Activated effector memory CD4-positive, alpha-beta T cell treated with anti-CD3 and anti-CD28 coated beads, Interleukin-2, amount 50 U/mL, for 16 hours (primary cell): ENCODE data around the gene UBALD1.

ENCODE experiments used
- DNase-seq: peaks from one replicate; pipeline ENCODE4 v3.0.0-alpha.2; 2020

Gene UBALD1

GRCh38 chr16:4641895-4642294 is 27.2 kb upstream of the UBALD1 start:
- DNase-seq, result no peak

- DNase-seq, result no peak
These were observed 26.6 kb upstream of the UBALD1 start for GRCh38 chr16:4641306-4641687.

- no peak for DNase-seq
These were observed 26.1 kb upstream of the UBALD1 start for GRCh38 chr16:4640572-4641305.

DNA sequence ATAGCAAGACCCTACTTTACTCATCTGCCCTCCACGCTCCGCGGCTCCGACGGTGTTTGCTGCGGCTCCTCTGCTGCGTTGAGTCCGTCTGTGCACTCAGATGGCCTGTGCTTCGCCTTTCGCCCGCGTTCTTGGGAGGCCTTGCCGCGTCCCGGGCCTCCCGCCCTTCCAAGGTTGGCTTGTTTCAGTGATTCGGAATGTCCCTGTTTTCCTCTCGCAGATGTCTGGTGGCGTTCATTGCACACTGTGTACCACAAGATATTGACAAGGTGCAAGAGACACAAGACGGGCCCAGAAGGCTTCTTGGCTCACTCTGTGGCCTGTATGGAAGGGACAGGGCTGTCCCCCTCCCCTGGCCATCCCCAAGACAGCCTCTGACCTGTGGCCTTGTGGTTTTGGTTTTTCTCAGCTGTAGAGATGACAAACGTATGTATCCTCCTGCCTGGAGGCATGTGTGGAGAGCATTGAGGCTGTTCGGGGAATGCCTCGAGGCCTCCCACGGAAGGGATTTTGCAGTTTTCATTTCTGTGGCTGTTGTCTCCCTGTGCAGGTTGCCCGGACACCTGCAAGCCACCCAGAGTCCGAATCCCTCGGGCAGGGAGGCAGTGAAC is 25.3 kb upstream of the UBALD1 start:
- no peak for DNase-seq

DNA sequence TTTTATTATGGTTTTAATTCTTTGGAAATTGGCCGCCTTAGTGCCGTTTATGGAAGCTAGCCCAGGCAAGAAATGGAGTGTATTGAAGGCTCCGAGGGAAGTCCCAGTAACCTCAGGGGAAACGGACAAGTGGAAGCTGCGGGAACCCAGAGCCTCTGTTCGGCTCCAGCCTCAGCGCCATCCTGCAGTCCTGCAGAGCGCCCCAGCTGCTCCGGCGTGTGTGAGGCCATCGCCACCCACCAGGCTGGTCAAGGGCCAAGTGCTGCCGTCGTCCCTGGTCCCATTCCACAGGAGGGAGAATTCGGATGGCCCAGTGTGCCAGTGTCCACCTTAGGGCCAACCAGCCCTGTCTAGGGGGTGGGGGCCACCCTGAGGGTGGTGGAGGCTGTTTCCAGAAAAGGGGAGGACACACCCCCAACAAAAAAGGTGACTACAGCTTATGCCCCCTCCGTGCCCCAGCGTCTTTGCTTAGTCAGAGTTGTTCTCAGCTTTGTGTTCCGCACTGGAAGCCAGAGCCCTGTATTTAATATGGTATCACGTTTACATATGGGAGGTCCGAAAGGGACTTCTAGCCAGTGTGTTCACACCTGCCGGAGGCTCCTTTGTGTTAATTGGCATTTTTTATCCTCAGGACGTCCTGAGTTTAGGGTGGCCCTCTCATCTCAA is 22.9 kb upstream of the UBALD1 start:
- no peak for DNase-seq

DNA sequence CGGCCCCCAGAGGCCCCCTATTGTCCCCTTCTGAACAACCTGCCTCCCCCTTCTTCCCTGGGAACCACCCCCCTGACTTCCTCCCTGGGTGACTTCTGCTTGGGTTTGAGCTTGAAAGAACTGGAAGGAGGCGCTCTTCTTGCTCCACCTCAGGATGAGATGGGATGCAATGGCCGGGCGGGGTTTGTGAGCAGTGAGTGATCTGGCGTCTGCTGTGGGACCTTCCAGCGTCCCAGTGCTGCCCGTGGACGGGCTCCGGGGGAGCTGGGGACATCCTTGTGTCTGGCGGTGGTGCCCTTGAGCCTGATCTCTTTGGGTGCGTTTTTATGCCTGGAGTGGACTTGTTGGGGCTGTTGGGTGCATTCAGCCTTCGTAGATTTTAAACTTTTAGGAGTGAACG is 21.5 kb upstream of the UBALD1 start:
- DNase-seq, result no peak

DNA sequence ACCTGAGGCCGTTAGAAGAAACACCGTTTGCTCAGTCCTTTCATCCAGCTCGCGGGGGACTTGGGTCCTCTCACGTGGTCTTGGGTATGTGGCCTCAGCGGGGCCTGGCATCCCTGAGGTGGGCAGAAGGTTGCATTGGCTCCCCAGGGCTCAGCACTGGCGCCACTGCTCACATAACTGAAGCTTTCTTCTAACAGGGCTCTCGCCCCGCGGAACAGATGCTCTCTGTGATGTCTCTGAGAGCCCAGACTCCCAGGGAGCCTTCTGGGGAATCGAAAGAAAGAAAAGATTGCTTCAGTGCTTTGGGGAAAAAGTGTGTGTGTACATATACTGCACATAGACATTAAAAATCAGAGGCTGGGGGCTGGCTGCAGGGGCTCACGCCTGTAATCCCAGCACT is 20.1 kb upstream of the UBALD1 start:
- DNase-seq, result no peak

- no peak for DNase-seq
These were observed 19.4 kb upstream of the UBALD1 start for GRCh38 chr16:4633910-4634635.

DNA sequence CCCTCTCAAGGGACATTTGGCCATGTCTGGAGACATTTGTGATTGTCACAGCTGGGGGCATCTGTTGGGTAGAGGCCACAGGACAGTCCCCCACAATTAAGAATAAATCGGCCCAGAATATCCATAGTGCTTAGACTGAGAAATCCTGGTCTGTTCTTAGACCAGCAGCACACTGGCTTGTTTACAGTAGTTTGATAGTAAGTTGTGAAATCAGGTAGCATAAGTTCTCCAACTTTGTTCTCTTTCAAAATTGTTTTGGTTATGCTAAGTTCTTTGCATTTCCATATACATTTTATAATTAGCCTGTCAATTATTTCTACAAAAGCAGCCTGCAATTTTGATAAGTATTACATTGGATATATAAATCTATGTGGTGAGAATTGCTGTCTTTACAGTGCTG is 16.8 kb upstream of the UBALD1 start:
- no peak for DNase-seq

GRCh38 chr16:4628283-4628682 is 13.6 kb upstream of the UBALD1 start:
- DNase-seq, result no peak

DNA sequence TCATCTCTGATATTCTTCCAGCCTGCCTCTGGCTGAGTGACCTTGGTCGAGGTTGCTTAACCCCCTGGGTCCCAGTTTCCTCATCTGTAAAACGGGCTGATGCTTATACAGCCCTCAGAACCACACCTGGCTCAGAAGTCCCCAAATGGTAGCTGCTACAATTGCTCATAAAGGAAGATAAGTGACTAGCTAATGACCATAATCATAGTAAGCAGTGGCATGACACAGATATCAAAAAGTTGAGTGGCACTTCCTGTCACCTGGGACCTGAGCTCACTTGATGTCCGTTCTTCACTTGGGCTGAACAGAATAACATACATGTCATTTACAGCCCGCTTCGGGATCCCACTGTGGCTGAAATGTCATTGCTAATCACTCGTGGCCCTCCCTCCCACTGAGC is 11.7 kb upstream of the UBALD1 start:
- DNase-seq, result no peak

- DNase-seq, result no peak
These were observed 11.0 kb upstream of the UBALD1 start for GRCh38 chr16:4625560-4626159.

DNA sequence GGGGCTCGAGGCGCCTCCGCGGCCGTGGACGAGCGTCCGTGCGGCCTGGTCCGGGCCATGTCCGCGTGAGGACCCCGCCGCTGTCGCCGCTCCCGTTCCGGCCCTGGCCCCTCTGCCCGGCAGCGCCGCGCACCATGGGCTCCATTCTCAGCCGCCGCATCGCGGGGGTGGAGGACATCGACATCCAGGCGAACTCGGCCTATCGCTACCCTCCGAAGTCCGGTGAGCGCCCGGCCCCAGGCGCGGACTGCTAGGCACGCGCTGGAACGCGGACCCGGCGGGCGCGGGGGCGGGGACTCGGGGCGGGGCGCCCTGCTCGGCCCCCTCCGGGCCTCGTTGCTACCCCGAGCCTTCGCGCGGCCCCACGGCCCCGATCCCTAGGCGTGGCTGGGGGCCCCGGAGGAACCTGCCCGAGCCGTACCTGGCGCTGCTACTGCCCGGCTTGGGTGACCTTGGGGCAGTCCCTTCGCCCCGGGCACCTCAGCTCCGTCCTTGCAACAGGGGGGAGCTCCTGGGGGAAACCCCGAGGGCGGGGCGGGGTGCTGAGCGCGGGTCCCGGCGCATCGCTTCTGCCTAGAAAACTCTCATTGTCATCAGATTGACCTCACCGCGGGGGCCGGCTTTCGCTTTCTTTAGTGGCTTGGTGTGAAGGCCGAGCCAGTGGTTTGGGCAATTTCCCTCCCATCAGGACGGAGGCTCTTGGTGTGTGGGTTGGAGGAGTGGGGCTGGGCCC is 10.3 kb upstream of the UBALD1 start:
- peak; percentile 91 for DNase-seq

DNA sequence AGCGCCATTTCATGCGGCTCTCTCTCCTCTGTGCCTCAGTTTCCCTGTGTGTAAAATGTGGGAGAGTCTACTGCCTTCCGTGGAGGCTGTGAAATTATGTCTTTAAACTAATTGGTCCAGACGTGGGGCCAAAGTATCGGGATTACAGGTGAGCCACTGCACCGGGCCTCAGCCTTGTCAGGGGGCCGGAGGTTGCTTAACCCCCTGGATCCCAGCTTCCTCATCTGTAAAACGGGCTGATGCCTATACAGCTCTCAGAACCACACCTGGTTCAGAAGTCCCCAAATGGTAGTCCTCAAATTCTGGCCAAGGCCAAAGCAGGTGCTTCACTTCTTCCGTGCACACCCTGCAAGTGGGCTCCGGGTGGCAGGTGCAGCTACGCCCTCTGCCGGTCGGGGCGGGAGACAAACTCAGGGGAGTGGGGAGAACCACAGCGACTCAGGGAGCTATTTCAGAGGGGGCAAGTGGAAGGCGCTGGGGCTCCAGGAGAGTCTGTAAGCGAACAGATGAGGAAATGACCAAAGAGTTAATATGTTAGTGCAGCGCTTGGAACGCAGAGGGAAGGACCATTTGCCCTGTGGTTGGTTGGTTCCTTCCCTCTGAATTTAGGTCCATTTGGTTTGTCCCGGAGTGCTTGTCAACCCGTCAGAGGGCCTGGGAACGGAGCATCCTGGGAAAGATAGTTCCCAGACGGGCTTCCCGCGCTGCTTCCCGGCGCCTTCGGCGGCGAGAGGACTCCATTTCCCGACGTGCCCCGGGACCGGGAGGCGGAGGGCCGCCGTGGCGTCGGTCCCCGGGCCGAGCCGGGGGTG is 9.5 kb upstream of the UBALD1 start, which contains the start of gene MGRN1:
MGRN1 (plus strand) TSS at position 812 of the 812 bp plus-strand sequence. CDS start 135 bp downstream, outside the sequence.
- peak; percentile 96 for DNase-seq

- DNase-seq, result no peak
These were observed 8.9 kb upstream of the UBALD1 start for GRCh38 chr16:4623593-4623992.

DNA sequence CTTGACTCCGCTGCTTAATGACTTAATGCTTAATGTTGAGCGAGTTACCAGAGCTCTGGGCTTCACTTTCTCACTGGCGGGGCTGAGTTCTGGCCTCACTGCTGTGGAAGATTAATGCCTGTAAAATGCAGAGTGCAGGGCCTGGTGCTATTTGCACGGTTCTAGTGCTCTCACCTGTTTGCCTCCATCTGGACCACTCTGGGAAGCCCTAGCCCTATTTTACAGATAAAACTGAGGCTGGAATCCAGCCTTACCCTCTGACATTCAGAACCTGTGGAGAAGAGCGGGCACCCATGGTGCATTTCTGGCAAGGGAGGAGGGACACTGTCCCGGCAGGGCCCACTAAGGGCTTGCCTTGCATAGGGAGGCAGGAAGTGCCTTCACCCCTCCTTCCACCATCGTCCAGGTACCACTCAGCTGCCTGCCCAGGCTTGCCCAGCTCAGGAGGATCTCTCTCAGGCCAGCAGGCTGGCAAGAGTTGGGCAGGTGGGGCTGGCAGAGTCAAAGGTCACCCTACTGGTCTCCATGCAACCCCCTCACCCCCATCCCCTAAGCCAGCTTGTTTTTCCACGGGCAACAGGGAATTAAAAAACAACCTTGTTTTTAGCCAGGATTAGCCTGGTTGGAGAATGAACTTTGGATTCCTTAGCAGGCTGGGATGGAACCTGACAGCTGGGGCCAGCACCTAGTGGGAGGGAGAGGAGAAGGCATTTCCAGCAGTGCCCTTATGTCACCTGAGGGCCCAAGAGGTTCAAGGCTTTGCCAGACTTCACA is 4.1 kb upstream of the UBALD1 start:
- no peak for DNase-seq

DNA sequence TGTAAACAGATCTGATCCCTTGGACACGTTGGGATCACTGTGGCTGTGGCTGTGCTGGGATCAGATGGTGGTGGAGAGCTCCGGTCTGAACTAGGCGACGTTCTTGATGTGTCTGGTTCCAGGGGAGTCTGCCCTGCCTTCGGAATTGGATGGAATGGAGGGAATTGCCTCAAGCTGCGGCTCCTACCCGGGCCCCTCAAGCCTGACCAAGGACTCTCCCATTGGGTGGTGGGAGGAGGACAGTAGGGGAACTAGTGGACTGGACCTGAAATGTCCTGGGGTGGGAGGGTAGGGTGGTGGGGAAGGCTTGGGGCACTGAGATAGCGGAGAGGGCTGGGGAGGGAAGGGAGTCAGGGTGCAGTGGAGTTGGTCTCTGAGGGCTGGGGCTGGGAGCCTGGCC is 3.2 kb upstream of the UBALD1 start:
- DNase-seq, result no peak

DNA sequence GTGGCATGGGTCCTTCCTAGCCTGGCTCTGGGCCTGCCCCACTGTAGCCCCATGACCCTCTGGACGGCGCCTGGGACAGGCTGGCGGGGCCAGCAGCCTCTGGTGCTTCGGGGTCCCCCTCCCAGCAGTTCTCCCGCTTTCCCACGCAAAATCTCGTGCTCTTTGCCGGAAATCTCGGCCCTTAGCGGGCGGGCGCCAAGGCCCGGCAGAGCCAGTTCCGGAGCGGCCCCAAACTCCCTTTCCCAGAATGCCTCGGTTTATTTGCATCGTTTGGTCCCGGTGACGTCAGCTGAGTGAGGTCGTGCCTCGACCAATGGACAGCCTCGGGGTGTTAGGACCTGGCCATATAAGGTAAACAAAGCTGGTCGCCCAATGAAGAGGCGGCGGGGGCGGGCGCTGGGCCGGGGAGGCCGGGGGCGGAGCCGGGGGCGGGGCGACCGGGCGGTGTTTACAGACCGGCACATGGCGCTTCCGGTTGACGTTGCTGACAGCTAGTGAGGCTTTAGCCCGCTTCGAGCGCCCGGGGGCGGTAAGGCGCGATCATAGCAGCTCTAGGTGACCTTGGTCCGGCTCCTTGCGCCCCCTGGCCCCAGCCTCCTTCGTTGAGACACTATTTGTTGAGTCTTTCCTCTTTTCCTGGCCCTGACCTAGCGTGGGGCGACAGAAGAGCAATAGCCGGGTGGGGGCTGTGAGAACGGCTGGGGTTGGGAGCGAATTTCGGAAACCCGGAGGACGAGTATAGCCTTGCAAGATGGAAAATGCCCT is 1.5 kb upstream of the UBALD1 start:
- peak; percentile 99 for DNase-seq

- DNase-seq, result peak; percentile 69
These were observed 827 bp upstream of the UBALD1 start for GRCh38 chr16:4615384-4616046.
